GM12891 (cell line): ENCODE data around the gene NSMCE3.

Experiments used
- POLR2AphosphoS5 ChIP-seq: IDR thresholded peaks from 2 replicates; pipeline ENCODE4 v1.6.1; 2011; ENCODE audit warnings: low read depth, low read length, control low read depth
- TAF1 ChIP-seq: IDR thresholded peaks from 2 replicates; pipeline ENCODE4 v1.6.1; 2011; ENCODE audit warnings: low read depth, low read length, control low read depth

DNA sequence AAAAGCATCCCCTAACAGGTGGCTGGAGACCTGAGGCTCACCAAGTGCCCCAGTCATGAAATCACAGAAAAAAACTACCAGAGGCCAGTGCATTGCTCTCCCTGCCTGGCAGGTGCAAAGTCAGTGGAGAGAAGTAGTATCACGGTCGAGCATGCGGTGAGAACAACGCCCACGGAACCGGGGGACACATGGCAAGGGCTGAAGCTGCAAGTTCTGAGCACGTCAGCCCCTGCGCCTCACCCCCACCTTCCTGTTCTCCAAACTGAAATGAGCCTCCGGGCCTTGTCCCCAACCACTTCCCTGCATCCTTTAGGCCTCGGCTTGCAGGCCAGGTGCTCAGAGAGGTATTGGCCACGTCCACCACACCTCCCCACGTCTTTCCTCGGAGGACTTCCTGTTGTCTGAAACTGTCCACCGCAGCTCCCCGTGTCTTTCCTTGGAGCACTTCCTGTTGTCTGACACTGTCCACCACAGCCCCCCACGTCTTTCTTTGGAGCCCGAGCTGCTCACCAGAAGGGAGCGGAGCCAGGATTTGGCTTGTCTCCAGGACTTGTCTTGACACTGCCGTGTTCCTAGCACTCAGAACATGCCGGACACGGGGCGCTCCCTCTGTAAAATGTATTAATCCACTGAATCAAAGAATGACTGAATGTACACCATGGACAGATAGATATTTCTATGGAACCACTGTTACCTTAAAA, 43.9 kb downstream of the NSMCE3 start:
- TF ChIP-seq POLR2AphosphoS5, result no peak
- TF ChIP-seq TAF1, result no peak
